Amniotic epithelial cell (primary cell): Measurements from ENCODE around the gene REV3L.
"Not testable (repeated sequence)": the region's sequence is repeated elsewhere in the genome, so short reads cannot be mapped to it uniquely, and the experiment has no call there.

Experiments
- DNase-seq: peaks from one replicate; pipeline ENCODE4 v3.0.0-alpha.2; 2010; ENCODE audit warnings: low read depth

REV3L gene

DNA sequence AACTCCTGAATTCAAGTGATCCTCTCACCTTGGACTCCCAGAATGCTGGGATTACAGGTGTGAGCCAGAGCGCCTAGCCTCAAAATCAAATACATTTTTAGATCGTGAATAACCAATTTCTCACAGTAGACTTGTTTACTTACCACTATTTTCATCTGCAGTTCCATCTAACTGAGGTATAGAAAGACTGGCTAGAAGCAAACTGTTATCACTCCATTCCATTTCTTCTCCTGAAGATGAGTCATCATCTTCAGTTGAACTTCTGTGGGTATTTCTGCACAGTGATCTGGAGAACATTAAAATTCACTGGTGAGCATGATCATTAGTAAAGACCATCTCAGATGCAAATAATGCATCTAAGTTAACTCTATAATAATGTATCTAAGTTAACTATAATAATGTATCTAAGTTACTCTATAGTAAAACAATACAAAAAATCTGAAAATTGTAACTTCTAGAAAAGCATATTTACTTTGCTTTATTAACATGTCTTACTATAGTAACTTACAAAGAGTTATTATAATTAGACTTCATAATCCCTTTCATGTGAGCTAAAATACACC, 105.4 kb downstream of the REV3L start:
- DNase-seq = peak; percentile 42

DNA sequence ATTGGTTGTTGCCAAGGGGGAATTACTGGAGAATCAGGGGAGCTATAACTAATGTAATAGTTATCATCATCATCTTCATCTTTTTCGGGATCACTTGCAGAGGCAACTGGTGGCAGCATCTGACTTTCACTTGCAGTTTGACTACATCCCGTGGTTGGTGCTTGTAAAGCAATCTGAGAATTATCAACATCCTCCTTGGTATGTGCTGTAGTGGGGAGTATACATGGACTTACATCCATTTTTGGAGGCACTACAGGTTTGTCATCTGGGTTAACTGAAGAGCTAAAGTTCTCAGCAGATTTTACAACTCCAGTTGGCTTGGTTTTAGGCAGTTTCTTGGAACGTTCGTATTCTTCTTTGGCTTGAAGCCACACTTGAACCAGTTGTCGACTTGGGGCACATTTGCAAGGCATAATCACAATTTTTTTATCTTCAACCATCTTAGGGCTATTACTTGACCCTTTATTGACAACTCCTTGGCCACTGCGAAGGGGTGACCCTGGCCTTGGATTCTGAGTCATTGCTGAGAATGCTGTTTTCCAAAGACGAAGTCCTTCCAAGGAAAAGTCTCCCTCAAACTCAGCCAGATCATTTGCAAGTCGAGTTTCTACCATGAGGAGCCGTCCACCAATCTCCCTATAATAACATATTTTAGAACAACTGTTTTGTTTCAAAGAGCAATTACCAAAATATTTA, 115.5 kb downstream of the REV3L start:
- no peak for DNase-seq

DNA sequence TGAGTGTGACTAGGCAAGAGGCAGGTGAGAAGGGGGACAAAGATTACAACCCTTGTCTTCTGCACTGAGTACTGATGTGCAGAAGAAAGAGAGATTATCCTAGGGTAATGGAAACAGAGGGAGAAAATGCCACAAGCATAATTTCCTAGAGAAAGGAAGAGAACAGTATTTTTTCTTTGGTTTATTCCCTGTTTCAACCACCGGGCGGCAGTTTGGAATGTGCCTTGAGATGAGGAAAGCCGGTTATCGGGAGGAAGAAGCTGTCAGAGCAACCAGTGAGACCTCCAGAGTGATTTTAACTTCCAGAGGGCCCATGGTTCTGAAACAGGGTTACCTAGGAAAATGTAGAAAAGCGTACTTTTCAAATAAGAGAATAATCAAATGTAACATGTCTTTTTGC, 121.4 kb downstream of the REV3L start:
- peak; percentile 43 for DNase-seq

DNA sequence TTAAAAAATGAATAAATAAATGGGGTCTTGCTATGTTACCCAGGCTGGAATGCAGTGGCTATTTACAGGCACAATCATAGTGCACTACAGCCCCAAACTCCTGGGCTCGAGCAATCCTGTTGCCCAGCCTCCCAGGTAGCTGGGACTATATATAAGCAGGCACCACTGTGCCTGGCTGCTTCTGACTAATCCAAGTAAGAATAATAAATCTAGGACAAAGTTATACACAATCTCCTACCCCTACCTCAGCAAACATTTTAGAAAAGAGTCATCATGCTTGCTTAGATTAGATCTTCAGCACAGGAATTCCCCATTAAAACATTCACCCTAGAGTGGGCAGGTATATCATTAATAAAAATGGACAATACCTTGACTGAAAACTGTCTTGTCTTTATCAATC, 124.6 kb downstream of the REV3L start:
- peak; percentile 35 for DNase-seq

DNA sequence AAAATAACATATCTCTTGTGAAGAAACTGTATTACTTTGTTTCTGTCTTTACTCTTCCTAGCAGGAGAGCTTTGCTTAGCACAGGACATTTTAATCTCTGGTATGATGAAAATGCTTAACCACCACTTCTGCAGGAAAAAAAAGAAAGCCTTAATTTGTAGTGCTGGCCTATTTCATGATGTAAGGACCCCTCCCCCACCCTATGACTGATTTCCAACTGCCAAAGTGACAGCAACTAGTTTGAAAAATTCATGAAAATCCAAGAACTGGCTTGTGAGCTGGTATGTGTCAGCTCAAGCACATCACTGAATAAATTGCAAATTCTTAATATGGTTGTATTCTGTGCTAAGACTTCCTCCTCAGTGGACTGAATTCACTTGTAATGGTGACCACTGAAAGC, 125.3 kb downstream of the REV3L start:
- DNase-seq = peak; percentile 85

DNA sequence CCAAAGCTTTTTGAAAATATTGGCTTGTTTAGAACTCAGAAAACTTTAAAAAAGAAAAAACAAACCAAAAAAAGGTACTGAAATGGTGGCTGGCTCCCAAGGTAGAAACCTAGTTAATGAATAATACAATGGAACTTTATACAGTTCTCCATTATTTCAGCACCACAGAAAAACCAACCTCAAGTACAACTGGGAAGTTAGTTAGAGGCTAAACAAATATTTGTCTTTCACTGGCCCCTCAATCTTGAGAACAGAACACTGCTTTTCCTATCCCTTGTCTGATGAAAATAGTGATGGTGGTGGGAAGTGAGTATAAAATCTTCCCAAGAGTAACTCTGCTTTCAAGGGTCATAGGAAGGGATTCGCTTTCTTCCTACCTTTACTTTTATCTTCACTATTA, 126.5 kb downstream of the REV3L start:
- DNase-seq = no peak

DNA sequence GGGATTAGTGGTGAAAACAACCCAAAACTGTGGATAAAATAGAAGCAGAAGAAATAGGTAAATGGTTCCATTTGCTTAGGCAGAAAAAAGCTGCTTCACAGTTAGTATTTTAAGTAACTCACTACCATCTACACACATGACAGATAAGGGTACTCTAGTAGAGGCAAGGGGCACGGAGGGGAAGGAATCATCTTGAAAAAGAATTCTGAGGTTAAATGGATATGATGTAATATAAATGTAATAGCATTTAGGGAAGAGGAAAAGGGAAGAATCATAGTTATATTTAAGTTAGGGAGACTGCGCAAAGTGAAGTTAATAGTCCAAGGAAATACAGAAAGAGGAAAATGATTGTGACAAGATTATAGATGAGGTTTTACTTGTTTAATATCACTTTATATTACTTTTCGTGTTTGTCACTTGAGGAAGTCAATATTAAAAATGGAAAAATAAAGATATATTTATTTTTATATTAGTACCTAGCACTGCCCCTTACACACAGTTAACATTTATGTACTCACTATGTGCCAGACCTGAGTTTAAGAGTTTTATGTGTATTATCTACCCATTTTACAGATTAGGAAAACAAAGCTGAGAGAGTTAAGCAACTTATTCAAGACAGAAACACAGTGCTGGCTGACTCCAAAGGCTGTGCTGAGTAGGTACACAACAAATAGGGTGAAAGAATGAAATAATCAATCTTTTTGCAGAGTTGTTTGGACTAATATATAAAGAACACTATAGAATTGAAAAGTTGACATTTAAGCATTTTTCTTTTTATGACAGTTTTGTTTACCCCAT, 128.1 kb downstream of the REV3L start:
- no peak for DNase-seq

DNA sequence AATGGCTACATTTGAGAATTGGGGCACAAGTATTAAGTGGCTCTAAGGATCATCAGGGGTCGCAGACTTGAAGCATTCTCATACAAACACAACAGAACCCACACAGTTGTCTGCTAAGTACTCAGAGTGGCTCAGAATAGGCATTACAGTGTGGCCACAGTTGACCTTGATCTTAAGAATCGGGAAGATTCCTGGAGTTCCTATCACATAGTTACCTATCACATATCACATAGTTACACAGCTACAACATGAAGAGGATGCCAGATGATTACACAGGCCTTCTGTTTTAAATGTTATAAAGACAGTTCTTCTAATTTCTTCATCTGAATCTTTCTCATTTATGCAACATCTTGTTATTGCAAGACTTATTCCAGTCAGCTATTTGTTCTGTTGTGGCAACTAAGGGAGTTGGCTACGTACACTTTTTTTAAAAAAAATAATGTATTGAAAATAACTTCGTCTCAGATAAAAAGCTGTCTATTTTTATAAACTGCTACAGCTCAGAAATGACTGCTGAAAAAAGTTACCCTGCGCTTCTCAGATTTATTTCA, 129.0 kb downstream of the REV3L start:
- DNase-seq = peak; percentile 84

DNA sequence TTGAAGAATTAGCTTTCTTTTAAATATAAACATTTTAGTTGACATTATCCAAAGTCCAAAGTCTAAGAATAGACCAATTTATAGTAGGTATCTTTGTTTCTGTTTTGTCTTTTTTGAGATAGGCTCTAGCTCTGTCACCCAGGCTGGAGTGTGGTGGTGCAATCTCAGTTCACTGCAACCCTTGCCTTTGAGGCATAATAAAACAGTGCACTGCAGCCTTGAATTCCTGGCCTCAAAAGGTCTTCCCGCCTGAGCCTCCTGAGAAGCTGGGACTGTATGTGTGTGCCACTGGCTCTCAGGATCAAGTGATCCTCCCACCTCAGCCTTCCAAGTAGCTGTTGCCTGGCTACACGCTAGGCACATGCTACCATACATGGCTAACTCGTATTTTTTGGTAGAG, 135.4 kb downstream of the REV3L start:
- DNase-seq = no peak

DNA sequence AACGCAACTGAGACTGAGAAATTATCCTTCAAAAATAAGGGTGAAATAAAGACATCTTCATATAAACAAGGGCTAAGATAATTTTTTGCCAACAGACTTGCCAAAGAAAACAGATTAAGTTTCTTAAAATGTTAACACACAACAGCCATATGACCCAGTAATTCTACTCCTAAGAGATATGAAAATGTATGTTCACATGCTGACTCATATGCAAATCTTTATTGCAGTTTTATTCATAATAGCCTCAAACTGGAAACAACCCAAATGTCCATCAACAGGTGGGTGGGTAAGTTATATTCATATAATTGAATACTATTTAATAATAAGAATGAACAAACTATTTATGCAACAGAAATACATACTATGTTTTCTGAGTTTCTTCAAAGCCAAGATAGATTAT, 140.1 kb downstream of the REV3L start:
- DNase-seq = peak; percentile 23

DNA sequence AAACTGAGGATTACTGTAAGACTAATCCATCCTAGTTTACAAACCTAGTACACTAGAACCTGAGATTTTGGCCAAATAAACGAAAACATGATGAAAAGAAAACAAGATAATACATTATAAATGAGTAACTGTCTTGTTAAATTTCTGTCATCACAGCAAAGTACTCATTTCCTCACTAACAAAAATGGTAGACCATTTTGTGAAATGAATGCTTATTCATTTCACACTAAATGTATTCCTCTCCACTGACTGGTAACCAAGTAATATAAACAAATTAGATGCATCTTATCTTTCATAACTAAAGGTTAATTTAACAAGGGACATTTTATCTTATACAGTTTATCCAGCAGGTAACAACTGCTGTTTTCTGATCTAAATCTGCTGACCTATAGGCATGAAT, 143.7 kb downstream of the REV3L start:
- no peak for DNase-seq

DNA sequence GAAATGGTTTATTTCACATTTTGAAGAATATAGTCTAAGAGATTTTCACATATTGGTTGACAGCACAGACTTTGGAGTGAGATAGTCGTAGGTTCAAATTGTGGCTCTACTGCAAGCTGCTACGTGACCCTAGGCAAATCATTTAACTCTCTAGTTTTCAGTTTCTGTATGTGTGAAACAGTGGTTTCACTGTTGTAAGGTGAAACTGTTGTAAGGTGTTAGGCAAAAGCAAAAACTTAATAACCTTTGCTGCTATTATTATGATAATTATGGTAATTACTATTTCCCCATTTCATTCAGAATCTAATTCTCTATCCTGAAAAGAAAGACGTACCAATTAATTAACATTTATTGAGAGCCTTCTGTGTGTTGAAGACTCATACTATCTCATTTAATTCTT, 144.2 kb downstream of the REV3L start:
- DNase-seq = no peak

DNA sequence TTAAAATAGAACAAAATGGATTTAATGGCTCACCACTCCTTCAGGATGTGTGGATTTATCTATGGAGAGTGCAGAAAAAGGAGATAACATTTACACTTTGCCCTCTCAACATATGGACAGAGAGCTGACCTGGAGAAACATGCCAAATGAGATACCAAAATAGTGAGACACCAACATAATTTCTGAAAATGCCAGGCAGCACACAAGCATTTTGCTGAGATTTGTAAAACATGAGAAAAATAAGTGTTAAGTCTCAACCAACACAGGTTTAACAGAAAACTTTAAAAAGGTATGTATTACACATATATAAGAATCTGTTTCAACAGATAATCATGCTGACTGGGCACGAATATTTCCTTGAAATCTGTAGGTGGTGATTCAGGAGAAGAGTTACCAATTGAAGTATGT, 145.2 kb downstream of the REV3L start:
- DNase-seq = no peak

DNA sequence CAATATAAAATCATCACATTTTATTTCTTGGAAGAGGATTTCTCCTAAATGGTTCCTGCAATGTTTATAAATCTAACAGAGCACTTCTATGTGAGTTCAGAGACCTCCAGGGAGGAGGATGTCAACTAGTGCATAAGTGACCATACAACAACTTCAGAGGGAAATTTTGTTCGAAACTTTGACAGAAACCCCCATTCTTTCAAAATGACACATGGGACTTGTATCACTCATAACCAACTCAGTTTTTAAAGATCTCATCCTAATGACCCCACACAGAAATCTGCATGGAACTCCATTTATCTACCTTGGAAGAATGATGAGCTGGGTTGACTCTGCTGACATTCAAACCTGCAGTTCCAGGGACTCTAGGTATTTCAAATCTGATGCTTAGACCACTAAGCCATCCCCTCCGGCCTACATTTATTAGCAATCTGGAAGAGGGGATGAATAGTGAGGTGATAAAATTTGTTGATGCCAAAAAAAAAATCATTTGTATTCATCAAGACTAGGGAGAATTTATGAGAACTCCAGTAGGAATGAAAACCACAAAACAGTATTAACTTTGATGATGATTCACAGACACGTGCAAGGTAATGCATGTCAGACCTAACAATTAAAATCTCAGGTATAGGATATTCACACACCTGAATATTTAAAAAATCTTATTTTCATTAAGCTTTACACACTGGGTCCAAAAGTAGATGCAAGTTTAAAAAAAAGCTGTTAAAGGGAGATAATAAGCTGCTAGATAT, 153.0 kb downstream of the REV3L start:
- peak; percentile 2 for DNase-seq

DNA sequence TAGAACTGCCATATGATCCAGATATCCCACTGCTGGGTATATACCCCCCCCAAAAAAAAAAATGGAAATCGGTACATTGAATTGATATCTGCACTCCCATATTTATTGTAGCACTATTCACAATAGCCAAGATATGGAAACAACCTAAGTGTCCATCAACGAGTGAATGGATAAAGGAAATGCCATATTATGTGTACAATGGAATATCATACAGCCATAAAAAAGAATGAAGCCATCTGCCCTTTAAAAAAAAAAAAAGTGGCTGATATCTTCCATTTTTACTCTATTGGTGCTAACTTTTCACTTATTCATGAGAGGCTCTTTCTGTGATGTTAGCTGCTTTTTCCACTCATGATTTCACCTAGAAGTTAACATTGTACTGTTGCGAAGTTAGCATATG, 156.5 kb downstream of the REV3L start:
- DNase-seq = no peak

DNA sequence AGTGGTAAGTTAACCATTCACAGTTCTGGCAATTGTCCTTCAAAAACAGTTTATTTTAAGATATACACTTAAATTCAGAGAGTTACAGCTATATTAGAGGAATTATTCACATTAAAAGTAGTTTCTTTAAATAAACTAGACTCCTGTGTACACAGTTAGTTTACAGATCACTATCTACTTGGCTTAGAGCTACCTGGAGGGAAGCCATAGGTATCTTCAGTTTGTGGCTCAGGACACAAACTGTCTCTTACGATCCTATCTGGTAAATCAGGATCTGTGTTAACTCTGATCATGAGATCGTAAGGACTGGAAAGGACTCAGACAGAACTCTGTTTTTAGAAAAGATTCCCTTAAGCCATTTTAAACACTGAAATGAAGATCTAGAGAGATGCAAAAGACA, 160.9 kb downstream of the REV3L start:
- no peak for DNase-seq

DNA sequence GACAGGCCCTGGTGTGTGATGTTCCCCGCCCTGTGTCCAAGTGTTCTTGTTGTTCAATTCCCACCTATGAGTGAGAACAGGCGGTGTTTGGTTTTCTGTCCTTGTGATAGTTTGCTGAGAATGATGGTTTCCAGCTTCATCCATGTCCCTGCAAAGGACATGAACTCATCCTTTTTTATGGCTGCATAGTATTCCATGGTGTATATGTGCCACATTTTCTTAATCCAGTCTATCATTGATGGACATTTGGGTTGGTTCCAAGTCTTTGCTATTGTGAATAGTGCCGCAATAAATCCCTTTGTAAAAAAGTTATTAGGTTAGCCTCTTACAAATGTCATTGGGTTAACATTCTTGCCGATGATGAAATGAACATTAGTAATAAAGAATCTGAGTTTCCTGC, 175.1 kb downstream of the REV3L start:
- DNase-seq = not testable (repeated sequence)

DNA sequence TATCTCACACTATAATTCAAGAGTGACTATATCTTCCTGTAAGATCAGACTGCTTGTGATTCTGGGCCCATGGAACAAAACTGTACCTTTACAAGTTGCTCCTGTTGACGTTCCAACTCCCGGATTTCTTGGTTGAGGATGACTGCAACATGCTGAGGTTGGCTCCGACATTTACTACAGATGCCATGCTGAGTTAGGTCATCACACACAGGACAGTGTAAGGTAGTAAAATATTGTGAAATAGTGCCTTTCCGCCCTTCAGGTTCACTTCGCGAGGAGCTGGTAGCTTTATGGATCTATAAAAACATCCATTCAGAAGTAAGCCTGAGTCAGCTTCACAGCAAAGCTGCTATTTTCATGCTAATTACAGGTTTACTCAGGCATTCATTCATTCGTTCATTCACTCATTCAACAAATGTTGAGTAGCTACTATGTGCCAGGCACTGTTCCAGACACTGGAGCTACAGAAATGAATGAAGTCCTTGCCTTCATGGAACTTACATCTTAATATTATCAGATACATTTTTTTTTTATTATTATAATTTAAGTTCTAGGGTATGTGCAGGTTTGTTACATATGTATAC, 175.7 kb downstream of the REV3L start:
- DNase-seq = no peak

DNA sequence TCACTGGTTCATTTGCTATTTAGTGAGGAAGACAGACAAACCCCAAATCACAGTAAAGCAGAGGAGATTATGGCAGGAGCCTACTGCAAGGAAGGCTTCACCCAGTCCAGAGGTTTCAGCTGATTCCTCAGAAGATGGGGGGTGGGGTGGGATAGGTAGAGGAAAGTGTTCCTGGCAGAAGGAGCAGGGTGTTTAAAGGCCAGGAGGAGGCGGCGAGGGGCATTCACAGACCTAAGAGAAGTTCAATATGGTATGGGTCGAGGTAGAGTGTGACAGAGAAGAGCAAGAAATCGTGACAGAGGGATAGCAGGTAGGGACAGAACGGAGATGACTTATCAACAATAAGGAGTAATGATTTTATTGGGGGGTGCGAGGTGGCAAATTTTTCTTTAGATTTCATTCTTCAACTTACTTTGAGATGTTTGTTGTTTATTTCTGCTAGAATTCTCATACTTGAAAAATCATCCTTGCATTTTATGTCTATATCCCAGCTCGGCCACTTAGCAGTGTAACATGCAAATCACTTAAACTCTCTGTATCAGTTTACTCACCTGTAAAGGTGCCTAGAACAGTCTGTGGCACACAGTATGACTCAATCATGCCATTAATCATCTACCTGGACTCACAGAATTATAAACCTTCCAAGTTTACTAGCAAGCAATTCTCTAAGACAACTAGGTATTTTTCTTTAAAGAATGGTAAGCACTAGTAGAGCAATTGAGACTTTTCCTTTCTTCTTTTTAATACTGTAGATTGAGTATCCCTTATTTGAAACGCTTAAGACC, 176.7 kb downstream of the REV3L start:
- no peak for DNase-seq

DNA sequence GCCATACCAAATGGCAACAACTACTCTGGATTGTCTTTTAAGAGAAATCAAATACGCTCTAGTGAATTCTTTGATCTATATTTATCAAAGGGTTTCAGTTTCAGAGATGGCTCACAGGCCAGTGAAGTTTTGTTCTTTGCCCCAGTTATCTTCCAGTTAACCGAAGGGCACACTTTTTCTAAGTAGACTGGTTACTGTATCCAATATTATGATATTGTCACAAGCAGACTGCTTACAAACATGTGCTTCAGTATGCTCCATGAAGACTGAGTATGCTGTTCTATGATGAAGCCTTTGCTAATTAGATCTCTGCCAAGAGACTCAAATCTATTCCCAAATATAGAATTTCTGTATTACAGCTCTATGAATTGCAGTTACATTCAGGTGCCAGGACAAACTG, 181.1 kb downstream of the REV3L start:
- no peak for DNase-seq
